Prostate gland (tissue), 2 donors: ENCODE measurements around the gene SAMD4A. TPM values are rescaled to one million over a fixed set of nuclear protein-coding genes. Genes with fewer than 3 reads are reported as not detected.

ENCODE experiments used
- DNase-seq: peaks from one replicate; pipeline ENCODE4 v3.0.0-alpha.2; 2019; ENCODE audit warnings: low spot score
- H3K27ac ChIP-seq, 2 donors: fragments of 200-600 bp; sonication (generic); 2 replicates each; pipeline ENCODE4 v1.5.1; 2017 to 2019
- H3K27me3 ChIP-seq: fragments of 200-600 bp; sonication (generic); replicated peaks from 2 replicates; pipeline ENCODE4 v1.5.1; 2019; ENCODE audit not compliant: insufficient read depth
- H3K36me3 ChIP-seq, 2 donors: fragments of 200-600 bp; sonication (generic); 1 replicate in 1 of 2; 2 replicates in 1 of 2; pipeline versions ENCODE4 v1.5.1 to v1.8.1; 2017 to 2019
- H3K4me1 ChIP-seq: fragments of 200-600 bp; sonication (generic); replicated peaks from 2 replicates; pipeline ENCODE4 v1.5.1; 2019
- H3K4me3 ChIP-seq, 2 donors: fragments of 200-600 bp; sonication (generic); 2 replicates each; pipeline ENCODE4 v1.5.1; 2017 to 2019
- H3K9me3 ChIP-seq: fragments of 200-600 bp; sonication (generic); 2 replicates; pipeline ENCODE4 v1.5.1; 2017
- POLR2A ChIP-seq: fragments of 450-650 bp; IDR thresholded peaks from one replicate; pipeline ENCODE4 v1.6.1; 2016; ENCODE audit warnings: antibody characterized with exemption, mild to moderate bottlenecking
- POLR2AphosphoS5 ChIP-seq: sonication (generic); formaldehyde crosslinking; IDR thresholded peaks from one replicate; pipeline ENCODE4 v1.6.1; 2017; ENCODE audit warnings: antibody characterized with exemption
- WGBS: methylation state at CpG from one replicate; pipeline ENCODE4 v1.1.5; 2018; 5-methylcytosine and 5-hydroxymethylcytosine counted together
- intact Hi-C: fragments of 100-400 bp; cut with DNase I; formaldehyde crosslinking; loops from one replicate; pipeline ENCODE4 v1.14.2; 2022
- total RNA-seq, 2 donors: library from RNA; depleted of rRNA; stranded (reverse); fragments of >200 nt; gene quantifications; one replicate each; pipeline ENCODE4 v1.1.0, GENCODE V29; 2016
- TF ChIP-seq, protein P1 (sequence below), 4 experiments: fragments of 200-600 bp in 2 of 4; fragments of 450-650 bp in 2 of 4; sonication (generic) in 2 of 4; IDR thresholded peaks; 1 replicate in 3 of 4; 2 replicates in 1 of 4; pipeline ENCODE4 v1.5.1; 2016 to 2019; ENCODE audit warnings: antibody characterized with exemption in 4 of 4, mild to moderate bottlenecking in 2 of 4, moderate library complexity in 2 of 4

The SAMD4A gene
- total RNA-seq, 2 donors from 2014 or later: 18.1 to 38.5 TPM

- H3K9me3 ChIP-seq: no peaks in the 10 kb centered on the region
- H3K36me3 ChIP-seq: no peaks in the 10 kb centered on the region
- no peak for DNase-seq
- no peaks in the 10 kb centered on the region for H3K27me3 ChIP-seq
- TF ChIP-seq POLR2A (no peak), POLR2AphosphoS5 (no peak)
- TF ChIP-seq, protein P1, sequence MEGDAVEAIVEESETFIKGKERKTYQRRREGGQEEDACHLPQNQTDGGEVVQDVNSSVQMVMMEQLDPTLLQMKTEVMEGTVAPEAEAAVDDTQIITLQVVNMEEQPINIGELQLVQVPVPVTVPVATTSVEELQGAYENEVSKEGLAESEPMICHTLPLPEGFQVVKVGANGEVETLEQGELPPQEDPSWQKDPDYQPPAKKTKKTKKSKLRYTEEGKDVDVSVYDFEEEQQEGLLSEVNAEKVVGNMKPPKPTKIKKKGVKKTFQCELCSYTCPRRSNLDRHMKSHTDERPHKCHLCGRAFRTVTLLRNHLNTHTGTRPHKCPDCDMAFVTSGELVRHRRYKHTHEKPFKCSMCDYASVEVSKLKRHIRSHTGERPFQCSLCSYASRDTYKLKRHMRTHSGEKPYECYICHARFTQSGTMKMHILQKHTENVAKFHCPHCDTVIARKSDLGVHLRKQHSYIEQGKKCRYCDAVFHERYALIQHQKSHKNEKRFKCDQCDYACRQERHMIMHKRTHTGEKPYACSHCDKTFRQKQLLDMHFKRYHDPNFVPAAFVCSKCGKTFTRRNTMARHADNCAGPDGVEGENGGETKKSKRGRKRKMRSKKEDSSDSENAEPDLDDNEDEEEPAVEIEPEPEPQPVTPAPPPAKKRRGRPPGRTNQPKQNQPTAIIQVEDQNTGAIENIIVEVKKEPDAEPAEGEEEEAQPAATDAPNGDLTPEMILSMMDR (IDR thresholded peaks at IDR 0.05): no peak
- intact Hi-C loops: no loop called here
- no peaks in the 10 kb centered on the region for H3K4me1 ChIP-seq
- no peak overlapping the region for H3K27ac ChIP-seq
- H3K4me3 ChIP-seq: no peak overlapping the region
These were observed 159.1 kb downstream of the SAMD4A start for GRCh38 chr14:54725998-54726397.

GRCh38 chr14:54727929-54728328, 161.0 kb downstream of the SAMD4A start:
- no peaks in the 10 kb centered on the region for H3K27me3 ChIP-seq
- TF ChIP-seq POLR2A (no peak), POLR2AphosphoS5 (no peak)
- TF ChIP-seq, protein P1 (IDR thresholded peaks at IDR 0.05): no peak
- 63% methylated on average over 7 of the region's 7 CpGs for WGBS
- H3K27ac ChIP-seq: no peak overlapping the region
- no peaks in the 10 kb centered on the region for H3K36me3 ChIP-seq
- no peaks in the 10 kb centered on the region for H3K4me1 ChIP-seq
- H3K9me3 ChIP-seq: no peaks in the 10 kb centered on the region
- no peak overlapping the region for H3K4me3 ChIP-seq
- intact Hi-C loops: no loop called here
- DNase-seq: no peak

DNA sequence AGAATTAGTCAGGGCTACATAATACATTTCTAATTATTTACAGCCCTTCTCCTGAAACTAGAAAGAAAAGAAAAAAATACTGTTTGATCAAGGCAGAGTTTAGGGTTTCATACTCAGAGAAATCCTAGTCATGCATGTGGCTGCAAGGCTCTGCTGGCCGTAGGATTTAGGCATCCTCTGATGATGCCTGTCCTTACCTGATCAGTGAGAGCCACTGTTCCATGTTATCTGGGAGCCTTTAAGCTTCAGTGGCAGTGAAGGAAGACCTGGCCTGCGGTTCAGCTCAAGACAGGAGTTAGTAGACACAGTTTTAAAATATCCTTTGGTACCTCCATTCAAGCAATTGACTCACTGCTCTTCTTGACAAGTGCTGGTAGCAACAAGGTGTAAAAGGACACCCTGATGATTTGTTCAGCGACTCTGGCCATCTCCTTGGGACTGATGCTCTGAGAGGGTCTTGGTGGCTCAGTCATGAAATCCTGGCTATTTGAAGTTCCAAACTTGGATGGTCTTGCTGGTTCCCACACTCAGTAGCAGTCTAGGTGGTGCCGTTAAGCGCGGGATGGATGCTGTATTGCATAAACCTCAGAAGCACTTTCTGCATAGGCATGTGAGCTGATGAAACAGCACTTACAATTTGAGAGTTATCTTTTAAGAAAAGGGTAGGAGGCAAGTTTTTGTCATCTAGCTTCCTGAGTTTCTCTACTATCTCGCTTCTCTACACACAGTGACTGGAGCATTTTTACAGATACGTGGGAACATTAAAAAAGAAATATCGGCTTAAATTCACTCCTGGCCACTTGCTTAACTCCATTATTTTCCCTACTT, 162.0 kb downstream of the SAMD4A start:
- no peak for TF ChIP-seq POLR2A
- no peak for TF ChIP-seq POLR2AphosphoS5
- TF ChIP-seq, protein P1 (IDR thresholded peaks at IDR 0.05): no peak
- no peaks in the 10 kb centered on the region for H3K36me3 ChIP-seq
- intact Hi-C loops: no loop called here
- no peaks in the 10 kb centered on the region for H3K4me1 ChIP-seq
- H3K9me3 ChIP-seq: no peaks in the 10 kb centered on the region
- no peak for DNase-seq
- WGBS: 93% methylated on average over 9 of the region's 9 CpGs
- no peak overlapping the region for H3K27ac ChIP-seq
- H3K27me3 ChIP-seq: no peaks in the 10 kb centered on the region
- H3K4me3 ChIP-seq: no peak overlapping the region

DNA sequence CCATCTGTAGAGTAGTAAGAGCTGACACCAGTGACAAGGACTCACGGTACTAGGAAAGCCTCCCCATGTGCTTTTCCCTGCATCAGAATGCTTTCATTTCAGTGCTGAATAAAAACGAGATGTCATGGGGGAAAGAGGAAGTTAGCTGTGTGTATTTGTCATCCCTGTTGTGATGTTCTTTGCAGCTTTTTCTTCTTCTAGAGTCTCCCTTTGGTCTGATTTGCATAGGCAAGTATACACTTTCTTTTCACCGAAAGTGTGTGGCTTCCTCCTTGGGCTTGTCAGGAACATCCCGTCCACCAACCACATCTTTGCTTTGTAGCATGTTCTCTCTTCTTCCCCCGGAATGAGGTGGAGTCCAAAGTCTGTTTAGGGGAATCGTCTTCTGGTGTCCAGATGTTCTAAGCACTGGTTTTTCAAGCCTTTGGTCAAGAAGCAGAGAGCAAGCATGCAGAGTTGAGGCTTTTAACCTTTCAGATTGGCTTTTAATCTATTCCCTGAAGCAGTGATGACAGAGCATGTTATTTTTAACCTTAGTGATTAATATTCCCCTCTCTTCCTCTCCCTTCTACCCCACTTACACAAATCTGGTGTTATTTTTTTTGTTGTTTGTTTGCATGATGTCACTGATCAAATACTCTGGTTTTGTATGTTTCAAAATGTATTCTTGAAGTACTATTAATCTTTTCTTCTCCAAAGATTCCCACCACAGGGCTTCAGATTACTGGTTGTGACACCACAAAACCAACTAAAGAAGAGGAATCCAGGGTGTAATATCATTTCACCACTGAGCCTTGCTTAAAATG, 163.4 kb downstream of the SAMD4A start:
- Histone ChIP-seq H3K9me3 (no peaks in the 10 kb centered on the region), H3K27ac (no peak overlapping the region), H3K27me3 (no peaks in the 10 kb centered on the region), H3K4me3 (no peak overlapping the region), H3K36me3 (no peaks in the 10 kb centered on the region), H3K4me1 (no peaks in the 10 kb centered on the region)
- no peak for DNase-seq
- WGBS: 56% methylated on average over 6 of the region's 6 CpGs
- TF ChIP-seq, protein P1 (IDR thresholded peaks at IDR 0.05): no peak
- TF ChIP-seq POLR2AphosphoS5 (no peak), POLR2A (no peak)
- intact Hi-C loops: no loop called here
